H1 (cell line): ENCODE measurements around the gene CALD1. TPM values are rescaled to one million over a fixed set of nuclear protein-coding genes. Genes with fewer than 3 reads are reported as not detected.

ENCODE experiments used
- CTCF ChIA-PET: fragments of 300-600 bp; sonication (Branson Sonifier 250); formaldehyde crosslinking; loops from one replicate; lab custom pipeline; 2021; ENCODE audit not compliant: partially characterized antibody; lab: Charles Lee
- POLR2A ChIA-PET: fragments of 300-600 bp; sonication (Branson Sonifier 250); formaldehyde crosslinking; loops from one replicate; lab custom pipeline; 2021; ENCODE audit warnings: inconsistent platforms; ENCODE audit not compliant: partially characterized antibody; lab: Charles Lee
- DNase-seq, 2 experiments: peaks; one replicate each; pipeline versions ENCODE4 v3.0.0 to v3.0.0-alpha.2; 2010 to 2022; ENCODE audit warnings: low spot score in 2 of 2, low read depth in 1 of 2, mixed read lengths in 1 of 2
- FAIRE-seq: peaks from 2 replicates; lab custom pipeline; 2011; peaks lifted over from hg19 to GRCh38; lab: Jason Lieb, UNC
- H2AFZ ChIP-seq: 2 replicates; pipeline ENCODE4 v1.8.1; 2012; ENCODE audit warnings: low read length, inconsistent platforms
- H2AK5ac ChIP-seq: 2 replicates; pipeline ENCODE4 v1.6.1; 2013; ENCODE audit warnings: low read depth, low read length
- H2BK120ac ChIP-seq: replicated peaks from 2 replicates; pipeline ENCODE3; 2013; ENCODE audit warnings: low read depth, low read length, inconsistent platforms
- H2BK12ac ChIP-seq: 2 replicates; pipeline ENCODE4 v1.6.1; 2013; ENCODE audit warnings: low read depth, low read length
- H2BK15ac ChIP-seq: 2 replicates; pipeline ENCODE4 v1.6.1; 2013; ENCODE audit warnings: low read length
- H2BK20ac ChIP-seq: 2 replicates; pipeline ENCODE4 v1.6.1; 2013; ENCODE audit warnings: low read length
- H2BK5ac ChIP-seq: 2 replicates; pipeline ENCODE4 v1.6.1; 2013; ENCODE audit warnings: low read depth, low read length
- H3K14ac ChIP-seq: 2 replicates; pipeline ENCODE4 v1.6.1; 2013; ENCODE audit warnings: inconsistent platforms; ENCODE audit not compliant: insufficient read length
- H3K18ac ChIP-seq: 2 replicates; pipeline ENCODE4 v1.6.1; 2013; ENCODE audit warnings: low read length; ENCODE audit errors: extremely low read depth
- H3K23ac ChIP-seq: 2 replicates; pipeline ENCODE4 v1.6.1; 2013; ENCODE audit warnings: inconsistent platforms; ENCODE audit not compliant: insufficient read length
- H3K23me2 ChIP-seq: 2 replicates; pipeline ENCODE4 v1.6.1; 2013; ENCODE audit warnings: low read depth, low read length
- H3K27ac ChIP-seq: 2 replicates; pipeline ENCODE4 v1.6.1; 2011; ENCODE audit warnings: low read depth, low read length, inconsistent platforms
- H3K27me3 ChIP-seq, 4 experiments: replicated peaks in 1 of 4; 1 replicate in 1 of 4; 2 replicates in 3 of 4; pipeline versions ENCODE4 v1.6.1 to v1.8.1; 2011 to 2013; ENCODE audit warnings: low read length in 3 of 4, mild to moderate bottlenecking in 3 of 4, inconsistent platforms in 2 of 4, mixed read lengths in 2 of 4, moderate library complexity in 1 of 4; ENCODE audit not compliant: control insufficient read depth in 3 of 4, insufficient read depth in 3 of 4; ENCODE audit errors: extremely low read depth in 1 of 4
- H3K36me3 ChIP-seq, 4 experiments: 2 replicates each; pipeline versions ENCODE4 v1.6.1 to v1.8.1; 2011 to 2013; ENCODE audit warnings: mild to moderate bottlenecking in 4 of 4, low read length in 3 of 4, moderate library complexity in 2 of 4, control low read depth in 1 of 4, inconsistent platforms in 1 of 4; ENCODE audit not compliant: insufficient read depth in 4 of 4, control insufficient read depth in 2 of 4
- H3K4ac ChIP-seq: replicated peaks from 2 replicates; pipeline ENCODE3; 2013; ENCODE audit warnings: low read length, low read depth, mixed read lengths, inconsistent platforms; ENCODE audit not compliant: insufficient read length
- H3K4me1 ChIP-seq, 4 experiments: replicated peaks in 1 of 4; 1 replicate in 1 of 4; 2 replicates in 3 of 4; pipeline versions ENCODE4 v1.6.1 to v1.8.1; 2011 to 2013; ENCODE audit warnings: low read length in 3 of 4, inconsistent platforms in 2 of 4, mixed read lengths in 1 of 4; ENCODE audit not compliant: insufficient read depth in 4 of 4, control insufficient read depth in 3 of 4
- H3K4me2 ChIP-seq, 2 experiments: 2 replicates each; pipeline versions ENCODE4 v1.6.1 to v1.8.1; 2011 to 2013; ENCODE audit warnings: low read depth in 2 of 2, low read length in 2 of 2, control low read depth in 1 of 2, inconsistent platforms in 1 of 2, mild to moderate bottlenecking in 1 of 2; ENCODE audit not compliant: insufficient read depth in 1 of 2
- H3K4me3 ChIP-seq, 4 experiments: fragments of 200-600, 300-600 bp in 1 of 4; sonication (generic), shearing (Covaris generic), sonication (Bioruptor Twin) in 1 of 4; 2 replicates each; pipeline versions ENCODE4 v1.5.1 to v1.8.1; 2011 to 2016; ENCODE audit warnings: low read length in 4 of 4, low read depth in 3 of 4, control low read depth in 2 of 4, inconsistent platforms in 2 of 4, mild to moderate bottlenecking in 2 of 4, mixed read lengths in 1 of 4, moderate library complexity in 1 of 4; ENCODE audit not compliant: insufficient read depth in 2 of 4; ENCODE audit errors: extremely low read depth in 1 of 4
- H3K56ac ChIP-seq: replicated peaks from 2 replicates; pipeline ENCODE3; 2013; ENCODE audit warnings: low read depth, mild to moderate bottlenecking, mixed read lengths, low read length, inconsistent platforms; ENCODE audit not compliant: insufficient read length
- H3K79me1 ChIP-seq: 2 replicates; pipeline ENCODE4 v1.6.1; 2013; ENCODE audit warnings: low read depth, low read length, control low read depth
- H3K79me2 ChIP-seq, 2 experiments: 2 replicates each; pipeline versions ENCODE4 v1.6.1 to v1.8.1; 2012 to 2013; ENCODE audit warnings: low read length in 2 of 2, mild to moderate bottlenecking in 2 of 2, inconsistent platforms in 1 of 2; ENCODE audit not compliant: insufficient read depth in 2 of 2, control insufficient read depth in 1 of 2
- H3K9ac ChIP-seq, 4 experiments: replicated peaks in 1 of 4; 1 replicate in 1 of 4; 2 replicates in 3 of 4; pipeline versions ENCODE4 v1.6.1 to v1.8.1; 2011 to 2013; ENCODE audit warnings: low read depth in 3 of 4, low read length in 3 of 4, control low read depth in 2 of 4, mild to moderate bottlenecking in 2 of 4, moderate library complexity in 2 of 4, inconsistent platforms in 1 of 4; ENCODE audit errors: extremely low read depth in 1 of 4
- H3K9me3 ChIP-seq, 2 experiments: 2 replicates each; pipeline versions ENCODE4 v1.6.1 to v1.8.1; 2012 to 2013; ENCODE audit warnings: mild to moderate bottlenecking in 2 of 2, moderate library complexity in 2 of 2, control low read depth in 1 of 2, inconsistent platforms in 1 of 2, low read depth in 1 of 2, low read length in 1 of 2, mixed read lengths in 1 of 2; ENCODE audit not compliant: insufficient read depth in 2 of 2
- H4K20me1 ChIP-seq, 2 experiments: replicated peaks in 1 of 2; 2 replicates each; pipeline versions ENCODE3 to v1.8.1; 2011 to 2013; ENCODE audit warnings: inconsistent platforms in 2 of 2, low read length in 2 of 2, mild to moderate bottlenecking in 1 of 2; ENCODE audit not compliant: insufficient read depth in 2 of 2, control insufficient read depth in 1 of 2
- H4K5ac ChIP-seq: 2 replicates; pipeline ENCODE4 v1.6.1; 2013; ENCODE audit warnings: low read length, low read depth, mixed read lengths, inconsistent platforms; ENCODE audit not compliant: insufficient read length
- H4K8ac ChIP-seq: 2 replicates; pipeline ENCODE4 v1.8.0; 2013; ENCODE audit warnings: mild to moderate bottlenecking, moderate library complexity, low read length, inconsistent platforms; ENCODE audit not compliant: insufficient read depth; ENCODE audit errors: extremely low read depth
- H4K91ac ChIP-seq: replicated peaks from 2 replicates; pipeline ENCODE3; 2013; ENCODE audit warnings: low read length, mixed read lengths, inconsistent platforms; ENCODE audit not compliant: insufficient read length
- BACH1 ChIP-seq: IDR thresholded peaks from 2 replicates; pipeline ENCODE4 v1.6.1; 2012; ENCODE audit warnings: low read length, improper control_type of control experiment
- BRCA1 ChIP-seq: IDR thresholded peaks from 2 replicates; pipeline ENCODE4 v1.6.1; 2012; ENCODE audit warnings: low read depth, low read length, improper control_type of control experiment
- KDM5A ChIP-seq: fragments of 200-600 bp; IDR thresholded peaks from 2 replicates; pipeline ENCODE4 v1.7.1; 2012; ENCODE audit warnings: mild to moderate bottlenecking, low read length, inconsistent platforms, mixed read lengths
- MAFK ChIP-seq: IDR thresholded peaks from 2 replicates; pipeline ENCODE4 v1.6.1; 2012; ENCODE audit warnings: low read depth, mild to moderate bottlenecking, improper control_type of control experiment, low read length
- NRF1 ChIP-seq: IDR thresholded peaks from 2 replicates; pipeline ENCODE4 v1.6.1; 2011; ENCODE audit warnings: mild to moderate bottlenecking, low read depth, low read length, improper control_type of control experiment
- RAD21 ChIP-seq, 2 experiments: IDR thresholded peaks in 1 of 2; conservative IDR thresholded peaks in 1 of 2; 2 replicates each; pipeline ENCODE4 v1.6.1; 2011; ENCODE audit warnings: low read depth in 2 of 2, low read length in 2 of 2, improper control_type of control experiment in 1 of 2, inconsistent platforms in 1 of 2, mild to moderate bottlenecking in 1 of 2, moderate library complexity in 1 of 2
- RBBP5 ChIP-seq: IDR thresholded peaks from 2 replicates; pipeline ENCODE4 v1.7.1; 2012; ENCODE audit warnings: low read depth, mild to moderate bottlenecking, inconsistent platforms, low read length, moderate library complexity, borderline replicate concordance
- SIRT6 ChIP-seq: IDR thresholded peaks from one replicate; pipeline ENCODE4 v1.7.1; 2012; ENCODE audit warnings: low read length, inconsistent platforms
- USF2 ChIP-seq: IDR thresholded peaks from 2 replicates; pipeline ENCODE4 v1.6.1; 2011; ENCODE audit warnings: low read length, improper control_type of control experiment
- YY1 ChIP-seq: IDR thresholded peaks from 2 replicates; pipeline ENCODE4 v1.6.1; 2011; ENCODE audit warnings: low read depth, mild to moderate bottlenecking, low read length
- WGBS, 2 experiments: shearing (Covaris generic) in 1 of 2; methylation state at CpG; one replicate each; pipeline versions ENCODE4 v1.1.6 to v1.1.7; 2013 to 2015; ENCODE audit warnings: low lambda C conversion rate in 2 of 2, mixed read lengths in 2 of 2, inconsistent platforms in 1 of 2, low coverage in 1 of 2, missing lambda C conversion rate in 1 of 2; ENCODE audit not compliant: insufficient replicate concordance in 2 of 2, insufficient coverage in 1 of 2, insufficient read length in 1 of 2; ENCODE audit errors: extremely low coverage in 1 of 2, missing lambda C conversion rate in 1 of 2; 5-methylcytosine and 5-hydroxymethylcytosine counted together
- polyA plus RNA-seq, 7 experiments: library from polyadenylated mRNA; depleted of rRNA in 3 of 7; stranded (reverse) in 5 of 7; unstranded in 2 of 7; fragments of >200 nt in 5 of 7; fragments of 200-250 nt in 2 of 7; gene quantifications; 1 replicate in 5 of 7; 2 replicates in 1 of 7; 4 replicates in 1 of 7; pipeline versions ENCODE4 v1.2.1 to v1.2.3, GENCODE V29; 2011 to 2013; ENCODE audit warnings: missing spikeins in 2 of 7, mixed read lengths in 2 of 7
- total RNA-seq: library from RNA; stranded (reverse); fragmentation: NEBNext Ultra II Directional; extraction: Animal tissue kit (Norgen Biotek cat#: 25700); gene quantifications from 2 replicates; pipeline ENCODE4 v1.2.1, GENCODE V29; 2021

CALD1 gene
- total and polyA plus RNA-seq, 2 of the 8 experiments (the other 6 are each of a cell fraction or from before 2014, with no cell fraction given): 34.3 to 177 TPM

GRCh38 chr7:134787064-134787463 is 7.6 kb downstream of the CALD1 start:
- Histone ChIP-seq H4K5ac (no peak overlapping the region), H2AK5ac (no peak overlapping the region), H3K4me3 (no peak overlapping the region), H3K79me2 (peaks cover 0 to 57% of the 10 kb centered on the region in 2 experiments; a peak in 2 of 4 replicates), H4K20me1 (no peaks in the 10 kb centered on the region), H3K4me1 (peaks cover 0 to 5% (median 4%) of the 10 kb centered on the region in 4 experiments; a peak in 5 of 7 replicates), H2BK20ac (no peak overlapping the region), H2BK15ac (no peak overlapping the region), H3K27ac (no peak overlapping the region), H3K9ac (no peak overlapping the region), H4K8ac (no peak overlapping the region), H2BK120ac (no peak overlapping the region), H3K4ac (no peak overlapping the region)
- CTCF ChIA-PET: no interaction called here
- TF ChIP-seq SIRT6 (no peak), NRF1 (no peak), BRCA1 (no peak), RAD21 (IDR thresholded peaks at IDR 0.05 in 1 of 2, conservative IDR thresholded peaks at IDR 0.05 in 1 of 2; ENCODE audit: low read depth in 2 of 2, low read length in 2 of 2) (no peak), KDM5A (no peak), MAFK (no peak), RBBP5 (no peak), USF2 (no peak), YY1 (no peak), BACH1 (no peak)
- TF ChIP-seq, all 59 proteins: peak for 0
- POLR2A ChIA-PET: interaction anchor here (2.4 to 2.9 kb wide), 2 partner anchors 7 to 17 kb away, joined by 6 to 14 read pairs; partner anchors contain the start of gene CALD1
- Histone ChIP-seq H3K9me3 (no peaks in the 10 kb centered on the region), H2AFZ (no peak overlapping the region), H3K36me3 (peaks cover 0 to 5% (median 0%) of the 10 kb centered on the region in 4 experiments; a peak in 3 of 8 replicates), H3K23ac (no peak overlapping the region), H3K4me2 (no peak overlapping the region), H3K23me2 (no peaks in the 10 kb centered on the region), H2BK5ac (no peak overlapping the region), H2BK12ac (no peak overlapping the region), H3K27me3 (no peaks in the 10 kb centered on the region), H3K14ac (no peak overlapping the region), H4K91ac (no peak overlapping the region), H3K79me1 (peaks cover 5% of the 10 kb centered on the region; the same call in 1 of the 2 replicates), H3K18ac (no peak overlapping the region), H3K56ac (no peak overlapping the region)
- DNase-seq (no peak), FAIRE-seq (no peak)
- WGBS, 2 experiments: 78% methylated on average over 2 of the region's 2 CpGs; no CpG with 5 or more reads in 1 of the 2 experiments
